AG08395 (cell line): Measurements from ENCODE around the gene MEIOSIN.
"Not testable (repeated sequence)": the region's sequence is repeated elsewhere in the genome, so short reads cannot be mapped to it uniquely, and the experiment has no call there.

Experiments
- DNase-seq: peaks from one replicate; pipeline ENCODE4 v3.0.0; 2012; ENCODE audit warnings: mixed read lengths, low spot score

The MEIOSIN gene

GRCh38 chr19:45733160-45733810, at the start of gene MEIOSIN:
MEIOSIN (plus strand) TSS chr19:45733439; CDS start chr19:45735377, 1,938 bp downstream.
- no peak for DNase-seq

GRCh38 chr19:45685045-45685444, 48.2 kb upstream of the MEIOSIN start:
- DNase-seq = not testable (repeated sequence)

- DNase-seq = no peak
These were observed 45.6 kb upstream of the MEIOSIN start for GRCh38 chr19:45687599-45687998.

- peak; percentile 97 for DNase-seq
These were observed 41.6 kb upstream of the MEIOSIN start, which contains the start of gene SNRPD2 for GRCh38 chr19:45691516-45692186. SNRPD2 (minus strand) TSS chr19:45691953; CDS start chr19:45691888, 65 bp downstream.

GRCh38 chr19:45692187-45693105, 40.8 kb upstream of the MEIOSIN start, which contains the start of gene QPCTL:
QPCTL (plus strand) TSS chr19:45692666; CDS start chr19:45692704, 38 bp downstream.
- DNase-seq = peak; percentile 98

- DNase-seq = peak; percentile 79
These were observed 40.0 kb upstream of the MEIOSIN start for GRCh38 chr19:45693106-45693788.

- no peak for DNase-seq
These were observed 31.6 kb upstream of the MEIOSIN start for GRCh38 chr19:45701676-45702075.

GRCh38 chr19:45705115-45705514, 28.1 kb upstream of the MEIOSIN start:
- no peak for DNase-seq

- no peak for DNase-seq
These were observed 27.4 kb upstream of the MEIOSIN start for GRCh38 chr19:45705710-45706415.

- no peak for DNase-seq
These were observed 22.7 kb upstream of the MEIOSIN start for GRCh38 chr19:45710356-45711130.

- DNase-seq = no peak
These were observed 21.2 kb upstream of the MEIOSIN start for GRCh38 chr19:45711851-45712698.

- no peak for DNase-seq
These were observed 20.6 kb upstream of the MEIOSIN start for GRCh38 chr19:45712699-45713067.

GRCh38 chr19:45713141-45713540, 20.1 kb upstream of the MEIOSIN start:
- no peak for DNase-seq

GRCh38 chr19:45715139-45715538, 18.1 kb upstream of the MEIOSIN start:
- no peak for DNase-seq

- DNase-seq = peak; percentile 31
These were observed 16.7 kb upstream of the MEIOSIN start for GRCh38 chr19:45716359-45717130.

GRCh38 chr19:45717131-45717982, 15.9 kb upstream of the MEIOSIN start:
- peak; percentile 99 for DNase-seq

- no peak for DNase-seq
These were observed 15.1 kb upstream of the MEIOSIN start for GRCh38 chr19:45717983-45718650.
